GM21619 (cell line): Measurements from ENCODE around the gene BMP8B.
"Not testable (repeated sequence)": the region's sequence is repeated elsewhere in the genome, so short reads cannot be mapped to it uniquely, and the experiment has no call there.

Experiments
- ATAC-seq: cut with Tn5 transposase; IDR thresholded peaks from one replicate; pipeline ENCODE4 v1.9.1; 2021; ENCODE audit not compliant: unreplicated experiment

Gene BMP8B

GRCh38 chr1:39788758-39789570 lies at the start of gene BMP8B:
TSS of gene BMP8B (minus strand) at chr1:39788865. CDS start at chr1:39788485, 380 bp downstream.
- no peak for ATAC-seq

- ATAC-seq = no peak
Observed at GRCh38 chr1:39836595-39837110, 48.0 kb upstream of the BMP8B start.

GRCh38 chr1:39835935-39836594 lies 47.4 kb upstream of the BMP8B start:
- no peak for ATAC-seq

GRCh38 chr1:39835110-39835509 lies 46.4 kb upstream of the BMP8B start:
- ATAC-seq = no peak

- ATAC-seq = no peak
Observed at GRCh38 chr1:39833621-39834385, 45.1 kb upstream of the BMP8B start.

- no peak for ATAC-seq
Observed at GRCh38 chr1:39833121-39833520, 44.5 kb upstream of the BMP8B start.

- no peak for ATAC-seq
Observed at GRCh38 chr1:39832294-39832693, 43.6 kb upstream of the BMP8B start.

GRCh38 chr1:39829791-39830533 lies 41.3 kb upstream of the BMP8B start:
- no peak for ATAC-seq

- ATAC-seq = no peak
Observed at GRCh38 chr1:39828734-39829133, 40.1 kb upstream of the BMP8B start.

- not testable (repeated sequence) for ATAC-seq
Observed at GRCh38 chr1:39828255-39828654, 39.6 kb upstream of the BMP8B start.

- ATAC-seq = no peak
Observed at GRCh38 chr1:39827201-39827600, 38.5 kb upstream of the BMP8B start.

GRCh38 chr1:39826583-39826982 lies 37.9 kb upstream of the BMP8B start:
- no peak for ATAC-seq

- ATAC-seq = no peak
Observed at GRCh38 chr1:39825432-39825941, 36.8 kb upstream of the BMP8B start.

- ATAC-seq = not testable (repeated sequence)
Observed at GRCh38 chr1:39823450-39823849, 34.8 kb upstream of the BMP8B start.

GRCh38 chr1:39822146-39822545 lies 33.5 kb upstream of the BMP8B start:
- no peak for ATAC-seq

GRCh38 chr1:39819091-39819812 lies 30.6 kb upstream of the BMP8B start:
- no peak for ATAC-seq

- no peak for ATAC-seq
Observed at GRCh38 chr1:39818482-39818881, 29.8 kb upstream of the BMP8B start.

- peak; percentile 86 for ATAC-seq
Observed at GRCh38 chr1:39817091-39817932, 28.6 kb upstream of the BMP8B start.
